ENCODE measurements around the gene SAE1.

The SAE1 gene

DNA sequence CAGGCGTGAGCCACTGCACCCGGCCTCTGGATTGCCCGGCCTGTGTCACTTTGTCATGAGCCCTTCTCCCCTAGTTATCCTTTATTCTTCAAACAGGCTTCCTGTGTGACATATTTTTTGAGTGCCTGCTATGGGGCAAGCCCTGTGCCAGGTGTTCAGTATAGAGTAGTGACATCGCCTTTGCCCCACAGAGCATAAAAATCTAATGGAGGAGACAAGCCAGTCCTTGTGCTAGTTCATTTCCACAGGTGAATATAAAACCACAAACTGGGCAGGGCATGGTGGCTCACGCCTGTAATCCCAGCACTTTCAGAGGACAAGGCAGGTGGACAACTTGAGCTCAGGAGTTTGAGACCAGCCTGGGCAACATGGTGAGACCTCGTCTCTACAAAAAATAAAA, 57.2 kb downstream of the SAE1 start:
- no peak overlapping the region for H3K4me3 ChIP-seq (ENCODE audit: control insufficient read depth, low read depth, low read length)
- TF ChIP-seq, protein P1, sequence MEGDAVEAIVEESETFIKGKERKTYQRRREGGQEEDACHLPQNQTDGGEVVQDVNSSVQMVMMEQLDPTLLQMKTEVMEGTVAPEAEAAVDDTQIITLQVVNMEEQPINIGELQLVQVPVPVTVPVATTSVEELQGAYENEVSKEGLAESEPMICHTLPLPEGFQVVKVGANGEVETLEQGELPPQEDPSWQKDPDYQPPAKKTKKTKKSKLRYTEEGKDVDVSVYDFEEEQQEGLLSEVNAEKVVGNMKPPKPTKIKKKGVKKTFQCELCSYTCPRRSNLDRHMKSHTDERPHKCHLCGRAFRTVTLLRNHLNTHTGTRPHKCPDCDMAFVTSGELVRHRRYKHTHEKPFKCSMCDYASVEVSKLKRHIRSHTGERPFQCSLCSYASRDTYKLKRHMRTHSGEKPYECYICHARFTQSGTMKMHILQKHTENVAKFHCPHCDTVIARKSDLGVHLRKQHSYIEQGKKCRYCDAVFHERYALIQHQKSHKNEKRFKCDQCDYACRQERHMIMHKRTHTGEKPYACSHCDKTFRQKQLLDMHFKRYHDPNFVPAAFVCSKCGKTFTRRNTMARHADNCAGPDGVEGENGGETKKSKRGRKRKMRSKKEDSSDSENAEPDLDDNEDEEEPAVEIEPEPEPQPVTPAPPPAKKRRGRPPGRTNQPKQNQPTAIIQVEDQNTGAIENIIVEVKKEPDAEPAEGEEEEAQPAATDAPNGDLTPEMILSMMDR (IDR thresholded peaks at IDR 0.05; ENCODE audit: control insufficient read depth, insufficient read depth, low read depth, low read length, missing control alignments), result no peak
- no peak for DNase-seq (ENCODE audit: low read depth)

DNA sequence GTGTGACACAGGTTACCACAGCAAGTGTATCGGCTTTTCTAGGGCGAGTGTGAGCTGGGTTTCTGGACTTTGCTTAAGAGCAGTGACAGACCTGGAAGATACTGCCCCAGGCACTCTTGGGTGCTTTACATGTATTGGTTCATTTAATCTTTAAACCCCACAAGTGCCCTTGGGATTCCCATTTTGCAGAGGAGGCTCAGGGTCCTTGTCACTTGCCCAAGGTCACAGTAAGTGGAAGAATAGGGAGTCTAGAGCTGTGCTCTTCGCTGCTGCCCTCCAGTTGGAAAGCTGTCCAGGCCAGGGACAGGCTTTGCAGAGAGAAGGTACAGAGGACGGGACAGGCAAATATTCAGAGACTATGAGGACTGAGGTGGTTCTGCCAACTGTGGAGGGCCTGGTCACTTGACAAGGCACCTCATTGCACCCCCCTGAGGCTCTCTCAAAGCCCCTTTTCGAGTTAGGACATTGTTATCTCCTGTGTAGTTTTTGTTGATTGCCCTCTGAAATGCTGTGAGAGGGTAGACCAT, 57.9 kb downstream of the SAE1 start:
- TF ChIP-seq, protein P1 (IDR thresholded peaks at IDR 0.05; ENCODE audit: control insufficient read depth, insufficient read depth, low read depth, low read length, missing control alignments), result no peak
- DNase-seq (ENCODE audit: low read depth), result no peak
- no peak overlapping the region for H3K4me3 ChIP-seq (ENCODE audit: control insufficient read depth, low read depth, low read length)

DNA sequence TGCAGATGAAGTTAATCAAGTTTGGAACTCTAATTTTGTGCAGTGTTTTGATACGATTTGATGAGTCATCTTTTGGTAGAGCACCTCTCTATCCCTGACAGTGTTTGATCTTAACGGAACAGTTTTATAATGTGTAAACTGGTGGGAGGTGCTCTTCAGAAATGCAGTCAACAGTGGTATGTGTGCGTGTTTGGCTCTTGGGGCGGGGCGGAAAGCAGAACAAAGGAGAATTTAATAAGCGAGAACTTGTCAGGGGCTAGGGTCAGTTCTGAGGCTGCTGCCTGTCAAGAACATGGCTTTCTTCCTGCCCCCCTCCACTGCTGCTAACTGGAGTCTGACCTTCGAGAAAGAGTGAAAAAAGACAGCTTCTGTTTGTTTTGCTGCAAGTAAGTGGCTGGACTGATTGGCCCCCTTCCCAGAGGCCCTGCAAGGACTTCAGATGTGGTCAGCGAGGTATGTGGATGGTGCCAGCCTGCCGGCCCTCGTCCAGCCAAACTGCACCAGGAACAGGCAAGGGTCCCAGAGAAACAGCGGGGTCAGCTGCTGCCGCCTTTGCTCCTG, 59.6 kb downstream of the SAE1 start:
- DNase-seq (ENCODE audit: low read depth), result peak; percentile 45
- TF ChIP-seq, protein P1 (IDR thresholded peaks at IDR 0.05; ENCODE audit: control insufficient read depth, insufficient read depth, low read depth, low read length, missing control alignments), result no peak
- H3K4me3 ChIP-seq (ENCODE audit: control insufficient read depth, low read depth, low read length), result no peak overlapping the region

DNA sequence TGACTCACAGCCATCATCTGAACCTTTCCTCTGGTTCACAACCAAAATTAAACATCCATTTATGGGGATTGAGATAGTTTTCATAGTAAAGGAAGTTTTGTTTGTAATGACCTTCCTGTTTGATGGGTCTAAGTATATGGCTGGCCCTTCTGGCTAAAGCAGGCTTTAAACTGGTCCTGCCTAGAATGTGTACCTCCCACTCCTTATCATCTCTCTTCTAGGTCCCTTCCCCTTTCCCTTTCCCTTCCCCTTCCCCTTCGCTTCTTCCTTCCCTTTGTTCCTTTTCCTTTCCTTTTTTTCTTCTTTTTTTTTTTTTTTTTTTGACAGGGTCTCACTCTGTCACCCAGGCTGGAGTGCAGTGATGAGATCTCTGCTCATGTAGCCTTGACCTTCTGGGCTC, 64.8 kb downstream of the SAE1 start:
- no peak overlapping the region for H3K4me3 ChIP-seq (ENCODE audit: control insufficient read depth, low read depth, low read length)
- no peak for DNase-seq (ENCODE audit: low read depth)
- TF ChIP-seq, protein P1 (IDR thresholded peaks at IDR 0.05; ENCODE audit: control insufficient read depth, insufficient read depth, low read depth, low read length, missing control alignments), result no peak

DNA sequence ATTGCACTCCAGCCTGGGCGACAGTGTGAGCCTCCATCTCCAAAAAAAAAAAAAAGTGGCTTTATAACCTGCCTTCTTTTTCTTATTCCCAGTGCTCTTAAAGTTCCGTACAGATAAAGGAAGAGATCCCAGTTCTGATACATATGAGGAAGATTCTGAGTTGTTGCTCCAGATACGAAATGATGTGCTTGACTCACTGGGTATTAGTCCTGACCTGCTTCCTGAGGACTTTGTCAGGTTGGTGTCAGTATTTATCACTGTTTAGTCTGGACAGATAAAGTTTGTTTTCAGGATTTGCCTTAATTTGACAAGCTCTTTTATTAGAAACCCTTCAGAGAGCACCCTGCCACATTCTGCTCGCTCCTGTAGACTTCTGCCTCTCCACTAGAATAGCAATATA, 66.5 kb downstream of the SAE1 start:
- no peak for DNase-seq (ENCODE audit: low read depth)
- TF ChIP-seq, protein P1 (IDR thresholded peaks at IDR 0.05; ENCODE audit: control insufficient read depth, insufficient read depth, low read depth, low read length, missing control alignments), result no peak

DNA sequence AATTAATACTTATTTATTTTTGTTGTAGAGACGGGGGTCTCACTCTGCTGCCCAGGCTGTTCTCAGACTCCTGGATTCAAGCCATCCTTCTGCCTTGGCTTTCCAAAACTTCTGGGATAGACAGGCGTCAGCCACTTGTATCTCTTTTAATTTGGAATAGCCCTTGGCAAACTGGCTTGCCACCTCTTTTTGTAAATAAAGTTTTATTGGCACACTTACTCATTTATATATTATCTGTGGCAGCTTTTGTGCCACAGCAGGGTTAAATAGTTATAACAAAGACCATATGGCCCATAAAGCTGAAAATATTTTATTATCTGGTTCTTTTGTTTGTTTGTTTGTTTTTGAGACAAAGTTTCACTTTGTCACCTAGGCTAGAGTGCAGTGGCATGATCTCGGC, 69.9 kb downstream of the SAE1 start:
- TF ChIP-seq, protein P1 (IDR thresholded peaks at IDR 0.05; ENCODE audit: control insufficient read depth, insufficient read depth, low read depth, low read length, missing control alignments), result no peak

More for the DNA sequence above, 66.5 kb downstream of the SAE1 start:
- no peak overlapping the region for H3K4me3 ChIP-seq (ENCODE audit: control insufficient read depth, low read depth, low read length)

More for the DNA sequence above, 69.9 kb downstream of the SAE1 start:
- H3K4me3 ChIP-seq (ENCODE audit: control insufficient read depth, low read depth, low read length), result no peak overlapping the region
- DNase-seq (ENCODE audit: low read depth), result no peak

All from AG09309 (cell line).